Measurements from ENCODE around the gene CCDC3.

The CCDC3 gene

GRCh38 chr10:12921163-12921562, 80.3 kb downstream of the CCDC3 start:
- no peak for DNase-seq (ENCODE audit: low read depth)
- TF ChIP-seq MYC (IDR thresholded peaks at IDR 0.05; ENCODE audit: low read depth, low read length) = no peak
- TF ChIP-seq, protein P1, sequence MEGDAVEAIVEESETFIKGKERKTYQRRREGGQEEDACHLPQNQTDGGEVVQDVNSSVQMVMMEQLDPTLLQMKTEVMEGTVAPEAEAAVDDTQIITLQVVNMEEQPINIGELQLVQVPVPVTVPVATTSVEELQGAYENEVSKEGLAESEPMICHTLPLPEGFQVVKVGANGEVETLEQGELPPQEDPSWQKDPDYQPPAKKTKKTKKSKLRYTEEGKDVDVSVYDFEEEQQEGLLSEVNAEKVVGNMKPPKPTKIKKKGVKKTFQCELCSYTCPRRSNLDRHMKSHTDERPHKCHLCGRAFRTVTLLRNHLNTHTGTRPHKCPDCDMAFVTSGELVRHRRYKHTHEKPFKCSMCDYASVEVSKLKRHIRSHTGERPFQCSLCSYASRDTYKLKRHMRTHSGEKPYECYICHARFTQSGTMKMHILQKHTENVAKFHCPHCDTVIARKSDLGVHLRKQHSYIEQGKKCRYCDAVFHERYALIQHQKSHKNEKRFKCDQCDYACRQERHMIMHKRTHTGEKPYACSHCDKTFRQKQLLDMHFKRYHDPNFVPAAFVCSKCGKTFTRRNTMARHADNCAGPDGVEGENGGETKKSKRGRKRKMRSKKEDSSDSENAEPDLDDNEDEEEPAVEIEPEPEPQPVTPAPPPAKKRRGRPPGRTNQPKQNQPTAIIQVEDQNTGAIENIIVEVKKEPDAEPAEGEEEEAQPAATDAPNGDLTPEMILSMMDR (IDR thresholded peaks at IDR 0.05; ENCODE audit: low read depth, low read length) = no peak
- TF ChIP-seq POLR2A (IDR thresholded peaks at IDR 0.05; ENCODE audit: extremely low read depth, insufficient read length) = no peak
- TF ChIP-seq, protein P2, sequence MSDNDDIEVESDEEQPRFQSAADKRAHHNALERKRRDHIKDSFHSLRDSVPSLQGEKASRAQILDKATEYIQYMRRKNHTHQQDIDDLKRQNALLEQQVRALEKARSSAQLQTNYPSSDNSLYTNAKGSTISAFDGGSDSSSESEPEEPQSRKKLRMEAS (IDR thresholded peaks at IDR 0.05; ENCODE audit: low read depth, low read length) = no peak
- no peak overlapping the region for H3K4me3 ChIP-seq (ENCODE audit: low read depth, low read length)

DNA sequence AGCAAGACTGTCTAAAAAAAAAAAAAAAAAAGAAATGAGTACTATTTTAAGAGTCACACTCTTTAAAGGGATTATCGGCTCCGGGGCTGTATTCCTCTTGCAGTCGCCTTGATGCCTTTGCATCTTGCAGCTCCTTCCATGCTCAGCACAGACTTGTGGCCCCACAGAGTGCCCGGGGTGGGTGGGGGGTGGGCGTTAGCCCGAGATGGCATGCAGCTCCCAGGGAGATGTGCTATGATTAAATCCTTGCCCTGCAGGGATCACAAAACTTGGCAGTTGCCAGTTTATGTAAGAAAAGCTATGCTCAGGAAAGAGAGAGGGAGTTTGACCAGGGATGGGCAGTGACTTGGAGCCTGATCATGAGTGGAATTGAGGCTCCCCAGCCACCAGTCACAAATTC, 81.9 kb downstream of the CCDC3 start:
- H3K4me3 ChIP-seq (ENCODE audit: low read depth, low read length) = no peak overlapping the region
- no peak for DNase-seq (ENCODE audit: low read depth)
- TF ChIP-seq, protein P1 (IDR thresholded peaks at IDR 0.05; ENCODE audit: low read depth, low read length) = no peak

GRCh38 chr10:12916587-12916986, 84.9 kb downstream of the CCDC3 start:
- TF ChIP-seq MYC (IDR thresholded peaks at IDR 0.05; ENCODE audit: low read depth, low read length) = no peak
- TF ChIP-seq, protein P2 (IDR thresholded peaks at IDR 0.05; ENCODE audit: low read depth, low read length) = no peak
- TF ChIP-seq, protein P1 (IDR thresholded peaks at IDR 0.05; ENCODE audit: low read depth, low read length) = no peak
- no peak for TF ChIP-seq POLR2A (IDR thresholded peaks at IDR 0.05; ENCODE audit: extremely low read depth, insufficient read length)
- DNase-seq (ENCODE audit: low read depth) = no peak
- H3K4me3 ChIP-seq (ENCODE audit: low read depth, low read length) = no peak overlapping the region

GRCh38 chr10:12915637-12916168, 85.8 kb downstream of the CCDC3 start:
- no peak for DNase-seq (ENCODE audit: low read depth)
- H3K4me3 ChIP-seq (ENCODE audit: low read depth, low read length) = no peak overlapping the region
- TF ChIP-seq MYC (IDR thresholded peaks at IDR 0.05; ENCODE audit: low read depth, low read length) (no peak), POLR2A (IDR thresholded peaks at IDR 0.05; ENCODE audit: extremely low read depth, insufficient read length) (no peak)
- TF ChIP-seq, protein P1 (IDR thresholded peaks at IDR 0.05; ENCODE audit: low read depth, low read length) = no peak
- TF ChIP-seq, protein P2 (IDR thresholded peaks at IDR 0.05; ENCODE audit: low read depth, low read length) = no peak

DNA sequence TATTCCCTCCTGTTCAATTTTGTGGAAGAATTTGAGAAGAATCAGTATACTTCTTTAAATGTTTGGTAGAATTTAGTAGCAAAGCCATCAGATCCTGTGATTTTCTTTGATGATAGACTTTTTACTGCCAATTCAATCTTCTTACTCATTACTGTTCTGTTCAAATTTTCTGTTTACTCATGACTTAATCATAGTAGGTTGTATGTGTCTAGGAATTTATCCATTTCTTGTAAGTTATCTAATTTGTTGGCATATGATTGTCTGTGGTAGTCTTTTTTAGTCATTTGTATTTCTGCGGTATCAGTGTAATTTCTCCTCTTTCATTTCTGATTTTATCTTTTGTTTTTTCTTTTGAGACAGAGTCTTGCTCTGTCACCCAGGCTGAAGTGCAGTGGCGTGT, 87.4 kb downstream of the CCDC3 start:
- TF ChIP-seq, protein P2 (IDR thresholded peaks at IDR 0.05; ENCODE audit: low read depth, low read length) = no peak
- TF ChIP-seq, protein P1 (IDR thresholded peaks at IDR 0.05; ENCODE audit: low read depth, low read length) = no peak
- TF ChIP-seq MYC (IDR thresholded peaks at IDR 0.05; ENCODE audit: low read depth, low read length) = no peak
- no peak for TF ChIP-seq POLR2A (IDR thresholded peaks at IDR 0.05; ENCODE audit: extremely low read depth, insufficient read length)
- no peak overlapping the region for H3K4me3 ChIP-seq (ENCODE audit: low read depth, low read length)
- no peak for DNase-seq (ENCODE audit: low read depth)

GRCh38 chr10:12911795-12912194, 89.7 kb downstream of the CCDC3 start:
- TF ChIP-seq POLR2A (IDR thresholded peaks at IDR 0.05; ENCODE audit: extremely low read depth, insufficient read length) (no peak), MYC (IDR thresholded peaks at IDR 0.05; ENCODE audit: low read depth, low read length) (no peak)
- TF ChIP-seq, protein P1 (IDR thresholded peaks at IDR 0.05; ENCODE audit: low read depth, low read length) = no peak
- TF ChIP-seq, protein P2 (IDR thresholded peaks at IDR 0.05; ENCODE audit: low read depth, low read length) = no peak
- no peak for DNase-seq (ENCODE audit: low read depth)
- H3K4me3 ChIP-seq (ENCODE audit: low read depth, low read length) = no peak overlapping the region

Measured in NB4 (cell line).